ENCODE data around the gene LMBRD2. TPM values are rescaled to one million over a fixed set of nuclear protein-coding genes. Genes with fewer than 3 reads are reported as not detected.
"Not testable (repeated sequence)": the region's sequence is repeated elsewhere in the genome, so short reads cannot be mapped to it uniquely, and the experiment has no call there.

The LMBRD2 gene
- total RNA-seq = 9.3 and 11.6 TPM in 2 replicates

GRCh38 chr5:36151434-36152323, at the start of gene LMBRD2, which contains the start of gene SKP2:
Gene LMBRD2 (minus strand): TSS chr5:36151887. CDS start chr5:36143349, 8,538 bp downstream.
Gene SKP2 (plus strand): TSS chr5:36152111. CDS start chr5:36152263, 152 bp downstream.
- intact Hi-C loops (cut with micrococcal nuclease) = loop anchor here (1.0 to 10.0 kb wide), 4 partner anchors 77 to 1222 kb away; partner anchors contain the start of genes DNAJC21 and NIPBL
- H3K9me3 Mint-ChIP-seq = no peaks in the 10 kb centered on the region
- DNase-seq (ENCODE audit: low spot score) = peak; percentile 97
- H3K27me3 Mint-ChIP-seq (ENCODE audit: low read depth) = no peaks in the 10 kb centered on the region
- H3K27ac Mint-ChIP-seq = peak within 1 kb of the TSS; percentile 88
- peaks cover 45% of the 10 kb centered on the region for H3K36me3 Mint-ChIP-seq (ENCODE audit: low read depth)
- peaks cover 44% of the 10 kb centered on the region for H3K4me1 Mint-ChIP-seq (ENCODE audit: low read depth)
- peak within 1 kb of the TSS; percentile 95 for H3K4me3 Mint-ChIP-seq (ENCODE audit: low read depth)

GRCh38 chr5:36200513-36200912, 48.8 kb upstream of the LMBRD2 start:
- Mint-ChIP-seq H3K27ac (no peak overlapping the region), H3K4me1 (ENCODE audit: low read depth) (no peaks in the 10 kb centered on the region), H3K9me3 (no peaks in the 10 kb centered on the region), H3K36me3 (ENCODE audit: low read depth) (peaks cover 15% of the 10 kb centered on the region), H3K27me3 (ENCODE audit: low read depth) (no peaks in the 10 kb centered on the region), H3K4me3 (ENCODE audit: low read depth) (no peak overlapping the region)
- DNase-seq (ENCODE audit: low spot score) = no peak
- intact Hi-C loops (cut with micrococcal nuclease) = no loop called here

DNA sequence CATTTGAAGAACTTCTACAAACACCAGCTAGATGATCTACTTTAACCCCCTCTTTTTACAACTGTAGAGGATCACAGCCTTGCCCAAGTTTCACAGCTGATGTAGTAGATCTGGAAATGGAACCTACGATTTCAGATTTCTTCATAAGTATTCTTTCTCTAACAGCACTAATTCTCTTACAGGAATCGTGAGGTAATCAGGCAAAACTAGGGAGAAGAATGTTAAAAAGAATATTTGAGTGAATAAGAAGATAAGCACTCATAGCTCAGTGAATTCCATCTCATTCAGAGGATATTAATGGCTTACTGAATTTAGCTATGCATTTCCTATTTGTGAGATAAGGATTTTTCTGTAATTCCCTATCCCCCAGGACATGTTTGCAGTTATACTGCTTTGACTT, 47.9 kb upstream of the LMBRD2 start:
- intact Hi-C loops (cut with micrococcal nuclease) = no loop called here
- Mint-ChIP-seq H3K9me3 (no peaks in the 10 kb centered on the region), H3K27ac (no peak overlapping the region), H3K4me1 (ENCODE audit: low read depth) (no peaks in the 10 kb centered on the region), H3K27me3 (ENCODE audit: low read depth) (no peaks in the 10 kb centered on the region), H3K4me3 (ENCODE audit: low read depth) (no peak overlapping the region), H3K36me3 (ENCODE audit: low read depth) (peaks cover 16% of the 10 kb centered on the region)
- DNase-seq (ENCODE audit: low spot score) = no peak

- intact Hi-C loops (cut with micrococcal nuclease); H3K4me3 Mint-ChIP-seq (ENCODE audit: low read depth); H3K27ac Mint-ChIP-seq; H3K4me1 Mint-ChIP-seq (ENCODE audit: low read depth); H3K9me3 Mint-ChIP-seq; H3K27me3 Mint-ChIP-seq (ENCODE audit: low read depth); DNase-seq (ENCODE audit: low spot score): not testable (repeated sequence)
- H3K36me3 Mint-ChIP-seq (ENCODE audit: low read depth) = peaks cover 16% of the 10 kb centered on the region
Observed at GRCh38 chr5:36198783-36199182, 47.1 kb upstream of the LMBRD2 start.

GRCh38 chr5:36198281-36198680, 46.6 kb upstream of the LMBRD2 start:
- no peak for DNase-seq (ENCODE audit: low spot score)
- Mint-ChIP-seq H3K4me1 (ENCODE audit: low read depth) (no peaks in the 10 kb centered on the region), H3K36me3 (ENCODE audit: low read depth) (peaks cover 19% of the 10 kb centered on the region), H3K4me3 (ENCODE audit: low read depth) (no peak overlapping the region), H3K27me3 (ENCODE audit: low read depth) (no peaks in the 10 kb centered on the region), H3K27ac (no peak overlapping the region), H3K9me3 (no peaks in the 10 kb centered on the region)
- intact Hi-C loops (cut with micrococcal nuclease) = no loop called here

GRCh38 chr5:36193746-36194145, 42.1 kb upstream of the LMBRD2 start:
- Mint-ChIP-seq H3K4me1 (ENCODE audit: low read depth) (no peaks in the 10 kb centered on the region), H3K9me3 (no peaks in the 10 kb centered on the region), H3K27ac (no peak overlapping the region), H3K36me3 (ENCODE audit: low read depth) (peaks cover 48% of the 10 kb centered on the region), H3K27me3 (ENCODE audit: low read depth) (no peaks in the 10 kb centered on the region), H3K4me3 (ENCODE audit: low read depth) (no peak overlapping the region)
- intact Hi-C loops (cut with micrococcal nuclease) = no loop called here
- DNase-seq (ENCODE audit: low spot score) = no peak

DNA sequence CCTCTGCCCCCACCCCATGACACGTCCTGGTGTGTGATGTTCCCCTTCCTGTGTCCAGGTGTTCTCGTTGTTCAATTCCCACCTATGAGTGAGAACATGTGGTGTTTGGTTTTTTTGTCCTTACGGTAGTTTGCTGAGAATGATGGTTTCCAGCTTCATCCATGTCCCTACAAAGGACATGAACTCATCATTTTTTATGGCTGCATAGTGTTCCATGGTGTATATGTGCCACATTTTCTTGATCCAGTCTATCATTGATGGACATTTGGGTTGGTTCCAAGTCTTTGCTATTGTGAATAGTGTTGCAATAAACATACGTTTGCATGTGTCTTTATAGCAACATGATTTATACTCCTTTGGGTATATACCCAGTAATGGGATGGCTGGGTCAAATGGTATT, 32.7 kb upstream of the LMBRD2 start:
- H3K36me3 Mint-ChIP-seq (ENCODE audit: low read depth) = peaks cover 83% of the 10 kb centered on the region
- H3K27ac Mint-ChIP-seq; H3K4me3 Mint-ChIP-seq (ENCODE audit: low read depth); intact Hi-C loops (cut with micrococcal nuclease); DNase-seq (ENCODE audit: low spot score); H3K9me3 Mint-ChIP-seq; H3K27me3 Mint-ChIP-seq (ENCODE audit: low read depth); H3K4me1 Mint-ChIP-seq (ENCODE audit: low read depth): not testable (repeated sequence)

DNA sequence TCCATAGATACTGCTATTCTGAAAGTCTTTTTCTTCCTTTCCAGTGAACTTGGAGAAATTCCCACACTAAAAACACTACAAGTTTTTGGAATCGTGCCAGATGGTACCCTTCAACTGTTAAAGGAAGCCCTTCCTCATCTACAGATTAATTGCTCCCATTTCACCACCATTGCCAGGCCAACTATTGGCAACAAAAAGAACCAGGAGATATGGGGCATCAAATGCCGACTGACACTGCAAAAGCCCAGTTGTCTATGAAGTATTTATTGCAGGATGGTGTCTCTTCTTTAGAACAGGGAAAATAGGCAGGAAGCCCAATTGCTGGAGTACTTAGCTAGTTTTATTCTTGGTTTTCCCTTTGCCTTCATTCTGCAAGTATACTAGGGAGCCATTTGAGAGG, 30.1 kb upstream of the LMBRD2 start:
- H3K9me3 Mint-ChIP-seq = no peaks in the 10 kb centered on the region
- peaks cover 77% of the 10 kb centered on the region for H3K36me3 Mint-ChIP-seq (ENCODE audit: low read depth)
- H3K27me3 Mint-ChIP-seq (ENCODE audit: low read depth) = no peaks in the 10 kb centered on the region
- H3K4me1 Mint-ChIP-seq (ENCODE audit: low read depth) = no peaks in the 10 kb centered on the region
- intact Hi-C loops (cut with micrococcal nuclease) = no loop called here
- no peak overlapping the region for H3K27ac Mint-ChIP-seq
- H3K4me3 Mint-ChIP-seq (ENCODE audit: low read depth) = no peak overlapping the region
- no peak for DNase-seq (ENCODE audit: low spot score)

DNA sequence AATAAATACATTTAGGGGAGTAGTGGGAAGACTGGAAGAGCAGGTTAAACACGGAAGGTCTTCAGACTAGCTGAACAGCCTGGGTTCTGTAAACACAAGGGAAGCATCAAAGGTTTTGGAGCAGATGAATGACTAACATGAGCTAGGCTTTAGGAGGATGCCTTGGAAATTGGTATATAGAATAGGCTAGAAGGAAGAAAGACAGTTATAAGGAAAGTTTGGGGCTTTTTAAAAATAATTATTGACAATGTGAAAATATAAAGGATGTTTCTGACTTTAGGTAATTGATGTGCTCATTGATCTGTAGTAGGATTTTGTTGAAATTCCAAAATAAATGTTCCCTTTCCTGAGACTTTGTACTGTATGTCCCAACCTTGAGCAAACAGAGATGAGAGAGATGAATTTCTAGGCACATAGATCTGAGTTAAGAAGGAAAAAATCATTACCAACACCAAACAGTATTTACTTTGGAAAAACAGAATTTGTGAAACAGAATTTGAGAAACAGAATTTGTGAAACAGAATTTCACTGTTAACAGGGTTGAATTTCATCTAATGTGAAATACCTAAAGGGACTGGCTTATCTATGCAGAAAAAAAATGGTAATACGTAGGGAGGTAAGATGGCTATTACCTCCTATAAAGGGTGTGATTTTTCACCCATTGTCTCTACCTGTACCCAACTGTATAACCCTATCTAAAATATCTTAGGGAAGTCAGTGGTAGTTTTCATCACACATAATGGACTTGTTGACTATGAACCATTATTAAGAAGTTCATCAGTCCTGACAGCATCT, 29.1 kb upstream of the LMBRD2 start:
- intact Hi-C loops (cut with micrococcal nuclease) = no loop called here
- H3K4me1 Mint-ChIP-seq (ENCODE audit: low read depth) = no peaks in the 10 kb centered on the region
- no peaks in the 10 kb centered on the region for H3K9me3 Mint-ChIP-seq
- no peaks in the 10 kb centered on the region for H3K27me3 Mint-ChIP-seq (ENCODE audit: low read depth)
- no peak overlapping the region for H3K27ac Mint-ChIP-seq
- H3K4me3 Mint-ChIP-seq (ENCODE audit: low read depth) = no peak overlapping the region
- H3K36me3 Mint-ChIP-seq (ENCODE audit: low read depth) = peaks cover 73% of the 10 kb centered on the region
- no peak for DNase-seq (ENCODE audit: low spot score)

- no peak for DNase-seq (ENCODE audit: low spot score)
- Mint-ChIP-seq H3K27me3 (ENCODE audit: low read depth) (no peaks in the 10 kb centered on the region), H3K9me3 (no peaks in the 10 kb centered on the region), H3K4me3 (ENCODE audit: low read depth) (no peak overlapping the region), H3K27ac (no peak overlapping the region), H3K4me1 (ENCODE audit: low read depth) (peaks cover 1% of the 10 kb centered on the region), H3K36me3 (ENCODE audit: low read depth) (peaks cover 70% of the 10 kb centered on the region)
- intact Hi-C loops (cut with micrococcal nuclease) = no loop called here
Observed at GRCh38 chr5:36179950-36180349, 28.3 kb upstream of the LMBRD2 start.

DNA sequence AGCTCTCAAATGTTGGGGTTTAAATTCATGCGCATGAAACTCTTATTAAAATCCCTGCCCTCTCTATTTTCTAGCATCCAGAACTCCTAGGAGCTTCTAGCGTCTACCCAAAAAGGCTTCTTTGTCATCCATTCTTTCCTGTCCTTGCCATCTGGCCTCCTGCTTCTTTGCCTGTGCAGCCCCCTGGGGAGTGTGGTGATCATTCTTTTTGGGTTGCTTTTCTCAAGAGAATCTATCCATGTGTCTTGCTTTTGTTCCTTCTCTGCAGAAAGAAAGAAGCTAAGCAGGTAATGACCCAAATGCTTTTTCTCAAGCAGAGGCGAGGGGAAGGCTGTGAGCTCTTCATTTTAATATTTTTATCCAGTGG, 26.8 kb upstream of the LMBRD2 start:
- intact Hi-C loops (cut with micrococcal nuclease) = no loop called here
- Mint-ChIP-seq H3K27ac (no peak overlapping the region), H3K9me3 (no peaks in the 10 kb centered on the region), H3K4me3 (ENCODE audit: low read depth) (no peak overlapping the region), H3K4me1 (ENCODE audit: low read depth) (peaks cover 2% of the 10 kb centered on the region), H3K36me3 (ENCODE audit: low read depth) (peaks cover 77% of the 10 kb centered on the region), H3K27me3 (ENCODE audit: low read depth) (no peaks in the 10 kb centered on the region)
- no peak for DNase-seq (ENCODE audit: low spot score)

- no peak overlapping the region for H3K27ac Mint-ChIP-seq
- H3K4me3 Mint-ChIP-seq (ENCODE audit: low read depth) = no peak overlapping the region
- no peaks in the 10 kb centered on the region for H3K9me3 Mint-ChIP-seq
- DNase-seq (ENCODE audit: low spot score) = no peak
- H3K27me3 Mint-ChIP-seq (ENCODE audit: low read depth) = no peaks in the 10 kb centered on the region
- H3K36me3 Mint-ChIP-seq (ENCODE audit: low read depth) = peaks cover 80% of the 10 kb centered on the region
- intact Hi-C loops (cut with micrococcal nuclease) = no loop called here
- peaks cover 2% of the 10 kb centered on the region for H3K4me1 Mint-ChIP-seq (ENCODE audit: low read depth)
Observed at GRCh38 chr5:36177715-36178523, 26.2 kb upstream of the LMBRD2 start.

Measured in activated T-helper 2 cell treated with anti-CD3 and anti-CD28 coated beads, Interferon-gamma antibody, Interleukin-2, Interleukin-4, amounts not matched to agents 10 μg/mL and 5 μg/mL and 100 μg/mL, durations not matched to agents 14 hours and 24 hours and 36 hours (primary cell).